GM19455 (cell line): ENCODE results near the gene AQP1.

ENCODE experiments used
- ATAC-seq: cut with Tn5 transposase; IDR thresholded peaks from one replicate; pipeline ENCODE4 v1.9.1; 2021; ENCODE audit not compliant: unreplicated experiment

AQP1 gene

DNA sequence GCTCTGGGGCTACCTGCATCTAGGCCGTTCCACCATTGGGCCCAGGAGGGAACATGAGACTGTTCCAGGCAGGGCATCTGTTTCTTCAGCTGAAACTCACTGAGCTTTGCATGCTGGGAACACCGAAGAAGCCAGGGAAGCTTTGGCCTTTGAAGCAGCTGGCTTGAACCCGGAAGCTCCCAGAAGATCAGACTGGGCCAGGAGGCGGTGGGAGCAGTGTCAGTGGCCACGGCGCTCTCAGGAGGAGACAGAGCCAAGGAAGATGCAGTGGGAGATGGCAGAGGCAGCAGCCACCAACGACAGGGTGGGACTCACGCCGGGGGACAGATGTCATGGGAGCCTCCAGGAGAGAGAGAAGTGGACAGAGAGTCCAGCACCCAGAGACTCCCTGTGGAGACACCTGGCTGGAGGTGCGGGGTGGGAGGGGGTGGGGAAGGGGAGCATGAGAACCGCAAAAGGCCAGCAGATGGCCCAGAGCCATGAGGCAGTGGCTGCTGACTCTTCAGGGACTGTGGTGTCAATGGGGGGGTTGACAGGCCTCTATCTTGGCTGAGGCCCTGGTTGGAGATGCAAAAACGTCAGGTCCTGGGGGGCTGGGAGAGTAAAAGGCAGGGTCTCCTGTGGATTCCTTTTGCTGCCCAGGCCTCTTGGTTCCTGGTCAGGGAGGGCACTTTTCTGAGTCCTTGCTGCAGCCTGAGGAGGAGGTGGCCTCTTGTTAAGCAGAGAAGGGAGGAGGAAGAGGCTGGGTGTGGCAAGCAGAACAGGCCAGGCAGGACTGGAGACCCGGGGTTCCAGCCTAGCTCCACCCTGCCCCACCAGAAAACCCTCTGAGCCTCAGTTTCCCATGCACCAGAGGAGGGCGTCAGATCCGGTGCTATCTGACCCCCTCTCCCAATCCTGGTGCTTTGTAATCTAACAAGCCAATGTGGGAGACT lies 6.3 kb upstream of the AQP1 start:
- ATAC-seq, result no peak

- no peak for ATAC-seq
Measured at GRCh38 chr7:30906014-30906413, 5.6 kb upstream of the AQP1 start.

GRCh38 chr7:30906515-30907240 lies 5.0 kb upstream of the AQP1 start:
- no peak for ATAC-seq

DNA sequence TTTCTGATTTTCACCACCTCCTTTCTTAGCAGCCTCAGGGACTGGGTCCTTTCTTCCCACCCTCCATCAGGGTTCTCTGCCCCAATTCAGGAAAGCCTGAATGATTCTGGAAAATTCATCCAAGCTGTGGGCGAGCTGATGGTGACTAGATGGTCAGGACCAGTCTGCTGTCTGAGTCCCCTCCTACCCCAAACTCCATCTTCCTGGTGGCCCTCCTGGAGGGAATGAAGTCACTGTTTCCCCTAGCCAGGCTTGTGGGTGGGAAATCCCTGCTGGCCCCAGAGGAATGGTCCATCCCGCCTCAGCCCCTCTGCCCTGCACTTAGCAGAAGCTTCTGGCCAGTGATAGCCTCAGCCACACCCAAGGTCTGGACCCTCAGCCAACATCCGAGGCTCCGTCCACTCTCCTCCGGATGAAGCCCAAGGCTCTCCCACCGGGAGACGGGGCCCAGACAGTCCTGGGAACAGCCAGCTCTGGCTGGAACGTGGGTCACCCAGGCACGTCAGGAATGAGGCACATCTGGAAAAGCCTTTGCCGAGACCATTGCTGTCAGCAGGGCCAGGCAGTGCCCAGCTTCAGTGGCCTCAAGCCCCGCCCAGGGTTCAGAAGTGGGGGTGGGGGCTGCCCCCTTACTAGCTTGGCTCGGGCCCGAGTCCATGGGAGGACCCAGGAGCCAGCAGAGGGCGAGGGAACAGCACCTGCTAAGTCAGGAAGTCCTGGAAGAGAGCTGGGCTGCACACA lies 4.0 kb upstream of the AQP1 start:
- no peak for ATAC-seq

DNA sequence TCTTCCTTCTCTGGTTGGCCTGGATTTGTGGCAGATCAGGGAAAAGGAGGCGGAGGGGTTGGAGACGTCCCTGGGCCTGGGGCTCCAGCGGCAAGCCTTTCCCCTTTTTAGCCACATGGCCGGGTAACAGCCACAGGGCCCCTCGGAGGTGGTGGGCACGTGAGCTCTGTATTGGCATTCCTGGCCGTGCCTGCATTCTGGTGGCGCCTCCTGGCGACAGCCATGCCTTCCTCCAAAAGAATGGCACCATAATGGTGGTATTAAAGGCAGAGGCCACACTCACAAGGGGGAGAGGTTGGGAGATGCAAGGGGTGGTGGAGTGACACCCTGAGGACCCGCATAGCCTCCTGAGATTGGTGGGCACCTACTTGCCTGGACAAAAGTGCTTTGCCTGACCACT lies 3.0 kb upstream of the AQP1 start:
- no peak for ATAC-seq

DNA sequence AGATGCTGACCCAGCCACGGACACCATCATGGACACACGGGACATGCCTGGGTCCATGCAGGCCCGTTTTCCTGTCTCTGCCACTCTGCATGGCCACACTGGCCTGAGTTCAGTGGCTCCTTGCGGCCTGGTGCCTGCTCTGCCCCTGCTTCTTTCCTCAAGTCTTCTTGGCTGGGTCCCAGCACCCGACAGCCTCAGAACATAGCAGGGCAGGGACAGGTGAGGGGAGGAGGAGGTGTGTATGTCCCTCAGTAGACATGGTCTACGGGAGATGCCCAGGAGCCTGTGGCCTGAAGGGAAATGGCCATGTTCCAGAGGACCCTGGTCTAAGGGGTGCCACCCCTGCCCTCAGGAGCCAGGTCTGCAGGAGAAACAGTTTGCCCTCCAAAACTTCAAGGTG lies 2.2 kb upstream of the AQP1 start:
- no peak for ATAC-seq

DNA sequence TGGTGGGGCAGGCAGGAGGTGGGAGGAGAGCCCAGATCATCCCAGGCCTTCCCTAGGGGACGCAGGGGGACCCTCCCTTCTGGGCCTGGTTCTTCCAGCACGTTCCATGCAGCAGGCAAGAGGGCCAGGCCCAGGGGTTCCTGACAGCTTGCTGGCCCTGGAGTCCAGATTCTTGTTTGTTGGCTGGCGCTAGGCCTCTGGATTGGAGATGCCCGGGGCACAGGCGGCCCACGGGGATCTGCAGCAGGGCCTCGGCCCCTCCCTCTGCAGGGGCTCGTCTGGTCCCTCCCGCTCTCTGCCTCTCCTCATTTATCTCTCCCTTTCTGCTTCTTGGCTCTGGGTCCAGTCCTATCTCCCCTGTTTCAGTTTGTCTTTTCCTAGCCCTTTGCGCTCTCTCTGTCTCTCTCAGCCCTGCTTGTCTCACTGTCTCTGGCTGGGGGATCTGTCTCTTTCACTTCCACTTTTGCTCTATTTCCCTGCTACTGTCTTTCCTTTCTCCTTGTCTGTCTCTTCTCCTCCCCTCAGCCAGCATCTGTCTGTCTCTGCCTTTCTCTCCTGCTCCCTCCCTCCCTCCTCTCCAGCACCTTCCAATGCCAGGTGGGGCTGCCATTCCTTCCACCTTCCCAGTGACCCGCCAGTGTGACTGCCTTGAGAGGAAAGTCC lies 1.1 kb upstream of the AQP1 start:
- ATAC-seq, result no peak

GRCh38 chr7:30911133-30911532 lies 520 bp upstream of the AQP1 start:
- ATAC-seq, result no peak

- no peak for ATAC-seq
Measured at GRCh38 chr7:30912021-30912730, 523 bp downstream of the AQP1 start.

GRCh38 chr7:30912731-30912985 lies 1.0 kb downstream of the AQP1 start:
- no peak for ATAC-seq

DNA sequence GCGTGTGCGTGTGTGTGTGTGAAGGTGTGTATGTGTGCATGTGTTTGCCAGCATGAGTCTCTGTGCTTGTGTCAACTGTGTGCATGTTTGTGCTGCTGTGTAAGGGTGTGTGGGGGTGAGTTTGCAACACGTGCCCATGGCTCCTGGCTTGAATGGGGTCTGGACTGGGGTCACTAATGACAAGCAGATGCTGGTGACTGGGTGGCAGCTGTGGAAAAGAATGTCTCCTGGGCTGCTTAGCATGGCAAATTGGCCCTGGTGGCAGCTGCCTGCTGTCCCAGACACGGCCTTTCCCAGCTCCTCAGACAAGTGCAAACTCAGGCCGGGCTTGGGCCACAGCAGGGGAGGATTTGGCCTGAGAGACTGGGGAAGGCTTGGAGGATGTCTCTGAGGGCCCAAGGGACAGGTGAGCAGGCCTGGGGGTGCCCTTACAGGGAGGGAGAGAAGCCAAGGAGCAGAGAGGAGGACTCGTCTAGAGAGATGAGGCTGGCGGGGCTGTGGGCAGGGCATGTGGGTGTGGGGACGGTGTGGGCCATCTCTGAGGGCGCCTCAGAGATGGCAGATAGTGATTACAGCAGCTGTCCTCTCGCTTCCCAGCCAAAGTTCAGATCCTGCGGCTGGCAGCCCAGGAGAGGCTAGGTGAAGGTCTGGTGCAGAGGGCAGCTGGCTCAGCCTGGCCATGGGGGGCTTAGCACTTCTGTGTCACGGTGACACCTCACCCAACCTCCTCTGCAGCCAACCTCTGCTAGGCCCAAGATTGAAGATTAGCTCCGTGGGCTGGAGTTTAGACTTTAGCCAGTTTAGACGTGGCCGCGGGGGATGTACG lies 1.5 kb downstream of the AQP1 start:
- ATAC-seq, result no peak

DNA sequence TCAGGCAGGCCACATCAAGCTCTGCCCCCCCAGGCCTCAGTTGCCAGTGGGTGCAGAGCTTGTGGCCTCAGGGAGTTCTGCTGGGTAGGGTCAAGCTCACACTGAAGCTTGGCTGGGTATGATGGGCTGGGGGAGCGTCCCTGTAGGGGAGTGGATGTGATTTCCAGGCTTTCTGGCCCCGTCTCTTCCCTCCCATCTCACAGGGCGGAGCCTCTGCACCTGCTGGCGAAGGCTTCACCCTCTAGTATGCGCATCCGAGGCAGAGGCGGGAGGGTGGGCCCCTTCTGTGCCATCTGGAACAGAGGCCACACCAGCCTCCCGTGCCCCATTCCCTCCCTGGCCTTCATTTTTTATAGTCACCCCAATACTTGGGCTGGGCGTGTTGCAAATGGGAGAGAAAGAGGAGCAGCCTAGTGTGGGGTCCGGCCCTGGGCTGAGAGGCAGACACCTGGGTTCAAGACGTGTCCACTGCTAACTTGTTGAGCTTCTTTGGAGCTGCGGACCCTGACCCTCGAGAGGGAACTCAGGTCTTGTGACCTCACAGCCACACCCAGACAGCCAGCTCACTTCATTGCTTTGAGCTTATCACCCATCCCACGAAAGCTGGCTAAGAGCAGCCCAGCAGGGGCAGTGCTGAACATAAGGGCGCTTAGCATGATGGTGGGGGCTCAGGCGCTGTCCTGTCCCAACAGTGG lies 2.3 kb downstream of the AQP1 start:
- ATAC-seq, result no peak

DNA sequence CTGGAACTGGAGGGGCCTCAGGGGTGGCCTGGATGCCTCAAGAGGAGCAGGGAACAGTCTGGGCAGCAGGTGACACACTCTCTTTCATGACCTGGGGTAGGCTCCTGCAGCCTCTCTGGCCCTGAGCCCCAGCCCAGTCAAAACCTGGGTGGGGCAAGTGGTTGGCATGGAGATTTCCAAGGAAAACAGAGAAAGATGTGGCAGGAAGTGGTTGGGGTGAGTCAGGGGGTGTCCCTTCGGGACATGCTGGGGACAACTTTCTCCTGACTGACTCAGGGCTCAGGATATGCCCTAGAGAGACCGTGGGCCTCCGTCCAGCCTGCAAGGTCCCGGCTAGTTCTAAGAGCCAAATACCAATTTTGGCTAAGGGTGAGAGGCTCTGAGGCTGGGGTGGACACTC lies 2.9 kb downstream of the AQP1 start:
- ATAC-seq, result no peak

DNA sequence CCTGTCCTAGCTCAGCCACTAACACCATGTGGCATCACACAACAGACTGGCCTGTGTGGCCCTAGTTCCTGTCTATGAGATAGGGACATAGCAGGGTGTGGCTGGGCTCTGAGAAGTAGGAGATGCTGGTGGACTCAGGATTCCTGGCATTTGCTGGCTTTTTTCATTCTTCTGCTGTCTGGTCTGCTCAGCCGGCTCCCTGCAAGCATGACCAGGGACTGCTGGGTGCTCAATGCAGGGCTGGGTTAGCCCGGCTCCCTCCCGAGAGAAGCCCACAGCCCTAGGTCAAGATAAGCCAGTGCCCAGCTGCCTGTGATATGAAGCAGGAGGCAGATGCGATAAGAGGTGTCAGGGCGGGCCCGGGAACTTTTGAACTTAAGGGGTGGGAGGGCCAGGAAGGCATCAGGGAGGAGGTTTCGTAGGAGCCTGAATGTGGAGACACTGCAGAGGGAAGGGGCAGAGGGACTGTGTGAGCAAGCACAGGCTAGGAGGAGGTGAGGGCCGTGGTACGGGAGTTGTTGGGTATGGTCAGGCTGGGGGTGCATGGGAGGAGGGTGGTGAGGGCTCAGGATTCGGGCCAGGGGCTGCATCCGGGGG lies 3.5 kb downstream of the AQP1 start:
- ATAC-seq, result no peak

GRCh38 chr7:30915751-30916150 lies 4.1 kb downstream of the AQP1 start:
- ATAC-seq, result no peak

DNA sequence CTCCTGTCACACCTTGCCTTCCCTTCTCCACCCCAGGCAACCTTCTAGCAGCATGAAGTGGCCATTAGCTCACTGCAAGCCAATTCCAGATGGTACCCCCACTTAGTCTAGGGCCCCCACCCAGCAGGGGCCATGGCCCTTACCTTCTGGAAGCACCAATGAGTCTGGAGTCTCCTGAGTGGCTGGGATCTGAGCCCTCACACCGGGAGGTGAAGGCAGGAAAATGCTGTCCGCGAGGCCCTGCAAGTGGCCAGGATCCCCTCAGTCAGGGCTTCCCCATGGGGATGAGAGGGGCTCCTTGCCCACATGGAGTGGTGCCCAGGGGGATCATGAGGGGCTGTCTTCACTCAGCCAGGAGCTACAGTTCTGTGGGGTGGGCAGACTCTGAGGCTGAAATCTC lies 4.6 kb downstream of the AQP1 start:
- no peak for ATAC-seq

- no peak for ATAC-seq
Measured at GRCh38 chr7:30916767-30917166, 5.1 kb downstream of the AQP1 start.

DNA sequence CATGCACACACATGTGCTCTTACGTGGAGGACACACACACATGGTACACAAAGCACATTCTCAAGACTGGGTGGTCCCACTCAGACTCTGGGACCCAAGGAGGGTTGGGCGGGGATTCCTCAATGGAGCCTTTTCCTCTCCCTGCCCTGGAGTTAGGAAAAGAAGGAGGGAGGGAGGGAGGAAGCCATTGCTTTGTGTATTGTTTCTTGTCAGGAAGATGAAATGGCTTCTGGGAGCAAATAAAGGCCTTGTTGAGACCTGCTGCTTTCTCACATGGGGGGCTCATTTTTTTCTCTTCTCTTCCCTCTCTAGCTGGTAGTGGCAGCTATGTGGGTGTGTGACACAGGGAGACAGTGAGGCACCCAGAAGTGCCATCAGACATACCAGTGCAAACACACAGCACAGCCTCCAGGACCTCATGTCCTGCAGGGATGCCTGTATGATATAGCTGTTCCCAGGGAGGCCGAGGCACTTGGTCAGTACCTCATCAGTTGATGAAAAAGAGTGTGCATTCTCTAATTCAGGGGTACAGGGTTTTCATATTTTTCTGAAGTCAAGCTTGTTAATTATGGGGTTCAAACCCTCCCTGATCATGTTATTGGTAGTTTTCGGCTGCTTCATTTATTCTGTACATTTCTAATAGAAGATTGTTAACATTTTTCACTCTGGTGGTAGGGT lies 5.7 kb downstream of the AQP1 start:
- no peak for ATAC-seq
